OCI-LY7 (cell line): Measurements from ENCODE around the gene KDM6B.

Source experiments
- CTCF ChIP-seq: fragments of 200-600 bp; sonication (generic); conservative IDR thresholded peaks from 2 replicates; pipeline ENCODE4 v1.5.1; 2014; ENCODE audit warnings: mild to moderate bottlenecking, antibody characterized with exemption, low read length, moderate library complexity, mixed read lengths
- EZH2phosphoT487 ChIP-seq: fragments of 200-600 bp; sonication (generic); IDR thresholded peaks from 2 replicates; pipeline ENCODE4 v1.6.1; 2018; ENCODE audit warnings: low read depth, borderline replicate concordance, mild to moderate bottlenecking, mixed run types, antibody characterized with exemption, low read length, moderate library complexity, mixed read lengths

GRCh38 chr17:7864995-7865650 lies 31.1 kb downstream of the KDM6B start:
- TF ChIP-seq CTCF: no peak
- TF ChIP-seq EZH2phosphoT487: no peak
